HG02973 (cell line): Measurements from ENCODE around the gene FMN1.

Experiments
- ATAC-seq: cut with Tn5 transposase; IDR thresholded peaks from one replicate; pipeline ENCODE4 v1.9.1; 2021; ENCODE audit warnings: moderate library complexity; ENCODE audit not compliant: unreplicated experiment

Gene FMN1

DNA sequence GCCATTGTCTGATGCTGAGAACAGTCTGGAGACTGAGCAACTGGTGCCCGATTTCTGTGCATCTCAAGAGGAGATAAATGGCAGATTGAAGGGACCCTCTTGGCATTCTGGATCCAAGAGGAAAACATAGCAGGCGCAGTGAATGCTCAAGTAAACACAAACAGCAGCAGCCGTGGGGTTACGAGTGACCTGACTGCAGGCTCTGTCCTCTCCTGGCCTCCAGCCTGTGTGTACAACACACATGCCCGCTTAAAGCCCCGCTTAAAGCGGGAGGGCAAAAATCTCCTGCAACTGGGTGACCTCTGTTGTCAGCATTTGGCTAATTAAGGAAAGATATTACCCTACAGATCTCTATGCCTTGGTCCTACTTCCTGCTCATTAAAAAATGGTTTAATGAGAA is 356.2 kb downstream of the FMN1 start:
- no peak for ATAC-seq

DNA sequence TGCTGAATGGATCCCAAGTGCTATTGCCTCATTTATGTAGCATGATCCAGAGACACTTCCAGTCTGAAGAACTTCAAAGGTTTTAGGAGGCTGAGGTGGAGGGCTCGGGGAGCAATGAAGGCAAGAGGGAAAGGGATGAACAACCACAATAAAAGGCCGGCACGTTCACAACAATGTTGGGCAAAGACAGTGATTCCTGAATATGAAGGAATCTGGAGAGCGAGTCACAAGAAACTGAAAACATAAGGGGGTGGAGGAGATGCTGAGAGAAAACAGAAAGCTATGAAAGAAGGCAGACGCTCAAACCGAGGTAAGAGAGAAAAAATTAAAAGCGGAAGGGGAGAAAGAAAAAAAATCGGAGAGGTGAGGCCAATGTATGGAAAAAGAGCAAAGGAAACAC is 356.6 kb downstream of the FMN1 start:
- ATAC-seq: no peak

DNA sequence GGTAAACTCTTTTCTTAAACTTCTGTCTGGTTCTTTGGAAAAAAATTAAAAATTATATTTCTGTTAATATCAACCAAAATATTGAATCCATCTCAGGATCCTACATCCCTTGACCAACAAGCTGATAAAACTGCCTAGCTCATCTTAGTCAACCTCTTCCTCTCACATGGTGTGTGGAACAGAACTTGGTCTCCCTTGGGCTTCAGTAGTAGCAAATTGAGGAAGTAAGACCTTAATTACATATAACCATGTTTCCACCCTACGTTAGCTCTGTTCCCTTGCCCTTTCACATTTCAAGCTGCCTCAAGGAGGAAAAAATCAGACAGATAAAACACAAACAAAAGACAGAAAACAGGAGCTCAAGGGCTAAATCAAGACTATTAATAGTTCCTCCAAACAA is 360.4 kb downstream of the FMN1 start:
- ATAC-seq: peak; percentile 78

DNA sequence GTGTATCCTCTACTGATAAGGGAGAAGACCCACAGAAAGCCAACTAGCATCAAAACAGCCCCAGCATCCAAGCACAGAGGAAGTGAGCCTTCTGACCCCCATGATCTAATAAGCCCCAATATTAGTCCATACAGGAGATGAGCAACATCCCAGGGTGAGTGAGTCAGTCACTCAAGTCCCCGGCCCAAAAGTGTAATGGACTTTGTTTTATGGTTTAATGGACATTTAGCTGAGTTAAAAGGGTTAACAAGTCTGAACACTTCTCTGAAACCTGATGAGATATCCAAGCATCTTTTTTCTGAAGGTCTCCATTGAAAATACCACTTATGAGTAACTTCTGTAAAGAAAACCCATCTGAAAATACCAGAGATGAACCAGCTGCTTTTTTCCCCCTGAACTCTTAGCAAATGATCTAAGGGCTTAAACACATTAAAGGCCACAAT is 361.1 kb downstream of the FMN1 start:
- ATAC-seq: no peak

DNA sequence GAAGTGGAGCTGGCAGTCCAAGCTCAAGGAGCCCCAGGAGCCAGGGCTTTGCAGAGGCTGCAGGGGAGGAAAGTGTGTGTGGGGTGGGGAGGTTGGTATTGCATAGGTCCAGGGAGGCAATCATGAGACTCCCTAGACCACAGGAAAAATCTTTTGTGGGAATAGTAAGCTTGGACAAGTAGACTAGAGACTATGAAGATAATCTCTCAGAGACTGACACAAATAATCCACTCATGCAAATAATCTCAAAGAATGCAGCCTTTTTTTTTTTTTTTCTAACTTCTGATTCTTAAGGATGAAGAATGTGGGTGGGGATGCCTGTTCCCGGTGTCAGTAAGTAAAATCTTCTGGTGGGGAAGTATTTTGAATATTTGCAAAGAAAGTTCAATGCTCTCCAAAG is 363.0 kb downstream of the FMN1 start:
- ATAC-seq: no peak

DNA sequence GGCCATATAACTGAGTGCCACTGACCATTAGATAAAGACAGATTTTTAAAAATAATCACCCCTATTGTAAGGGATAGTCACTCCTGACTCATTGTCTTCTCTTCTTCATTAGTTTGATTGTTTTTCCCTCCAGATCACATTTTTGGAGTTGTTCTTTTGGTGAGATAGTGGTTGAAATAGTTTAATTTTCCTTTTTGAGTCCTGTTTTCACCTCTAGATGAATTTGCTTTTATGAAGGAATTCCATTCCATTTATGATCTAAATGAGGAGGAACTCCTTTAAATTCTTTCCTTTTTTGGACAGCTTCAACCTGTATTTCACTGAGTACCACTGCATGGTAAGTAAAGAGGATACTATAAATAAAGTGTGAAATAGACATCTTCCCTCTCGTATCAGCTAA is 364.3 kb downstream of the FMN1 start:
- no peak for ATAC-seq

DNA sequence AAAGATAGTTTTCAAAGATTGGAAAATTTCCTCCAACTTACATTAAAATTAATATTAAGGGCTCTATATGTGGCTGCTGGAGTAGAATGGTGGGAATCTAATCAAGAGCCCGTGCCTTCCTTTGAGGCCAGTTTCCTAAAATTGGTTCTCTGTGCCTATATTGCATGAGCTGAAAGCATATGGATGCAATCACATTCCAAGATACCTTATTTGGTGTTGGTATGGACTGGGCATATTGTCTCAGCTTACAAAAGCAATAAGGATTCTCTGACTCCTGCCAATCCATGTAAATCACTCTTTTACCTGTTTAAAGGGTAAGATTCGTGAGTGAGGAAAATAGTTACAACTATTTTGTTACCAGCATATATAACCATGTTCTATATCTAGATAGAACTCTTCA is 365.1 kb downstream of the FMN1 start:
- no peak for ATAC-seq

DNA sequence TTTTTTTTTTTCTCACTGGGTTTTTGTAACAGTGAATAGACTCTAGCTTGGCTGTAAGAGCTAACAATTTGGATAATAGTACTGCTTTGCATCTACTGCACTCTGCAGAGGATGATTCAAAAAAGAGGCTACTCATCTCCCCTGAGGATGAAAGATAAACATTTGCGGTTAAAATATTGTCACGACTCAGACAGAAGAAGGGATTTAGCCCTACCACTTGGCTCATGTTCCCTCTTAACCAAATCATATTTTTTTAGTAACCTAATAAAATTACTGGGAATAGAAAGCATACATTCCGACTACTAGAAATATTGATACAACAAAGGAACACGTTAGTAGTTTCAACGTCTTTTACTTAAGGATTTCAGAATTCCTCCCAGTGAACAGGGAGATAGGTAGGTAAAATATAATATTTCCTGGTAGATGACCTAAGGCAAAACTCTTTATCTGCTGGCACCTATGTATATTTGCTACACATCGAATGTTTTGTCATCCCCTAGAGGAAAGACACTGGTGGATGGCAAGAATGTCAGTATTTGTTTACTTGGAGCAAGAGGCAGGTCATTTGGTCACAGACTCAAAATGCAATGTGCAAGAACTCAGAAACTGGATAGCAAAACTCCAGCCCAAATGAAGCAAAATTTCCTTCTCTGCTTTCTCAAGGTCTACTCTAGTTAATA is 365.9 kb downstream of the FMN1 start:
- ATAC-seq: no peak

DNA sequence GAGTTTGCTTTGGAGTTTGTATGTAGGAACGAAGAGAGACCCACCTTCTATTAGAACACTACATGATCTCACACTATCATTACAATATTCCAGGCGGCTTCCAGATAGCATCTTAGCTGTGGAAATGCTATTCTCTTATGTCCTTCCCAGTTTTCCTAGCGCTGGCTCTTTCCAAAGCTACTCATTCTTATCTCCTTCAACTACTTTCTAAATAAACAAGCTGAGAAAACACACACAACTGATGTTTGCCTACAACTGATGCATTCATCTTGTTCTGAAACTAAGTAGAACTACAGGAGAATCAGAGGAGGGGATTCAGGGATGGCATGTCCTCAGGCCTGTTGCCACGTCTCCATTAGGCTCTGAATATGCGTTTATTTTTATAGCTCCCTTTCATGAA is 367.8 kb downstream of the FMN1 start:
- no peak for ATAC-seq

DNA sequence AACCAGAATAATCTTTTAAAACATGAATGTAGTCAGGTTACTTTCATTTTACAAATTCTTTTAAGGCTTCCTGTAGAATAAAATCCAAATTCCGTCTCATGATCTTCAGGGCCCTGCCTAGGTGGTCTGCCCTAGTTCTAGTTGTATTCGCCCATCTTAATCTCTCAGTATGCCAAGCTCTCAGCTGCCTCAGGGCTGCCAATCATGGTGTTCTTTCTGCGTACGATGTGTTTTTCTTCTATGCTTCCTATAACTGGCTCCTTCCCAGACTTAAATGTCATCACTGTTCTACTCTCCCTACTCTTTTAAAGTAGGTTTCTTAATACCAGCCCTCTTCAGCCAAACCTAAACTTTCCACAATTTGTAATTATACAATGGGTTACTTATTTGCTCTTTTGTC is 369.3 kb downstream of the FMN1 start:
- no peak for ATAC-seq

DNA sequence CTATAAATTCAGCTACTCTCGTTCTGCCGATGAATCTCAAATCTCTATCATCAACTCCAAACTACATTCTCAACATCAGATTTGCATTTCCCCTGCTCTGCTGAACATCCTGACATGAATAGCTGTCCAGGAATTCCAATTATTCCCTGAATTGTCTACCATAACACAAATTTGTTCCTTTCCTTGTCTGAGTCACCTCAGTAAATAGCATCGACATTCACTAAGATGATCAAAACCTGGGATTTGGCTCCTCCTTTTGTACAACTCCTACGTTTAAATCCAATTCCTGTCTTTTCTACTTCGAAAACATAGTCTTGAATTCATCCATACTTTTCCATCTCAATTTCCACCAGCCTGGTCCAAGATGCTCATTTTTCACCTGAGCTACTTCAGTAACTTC is 369.7 kb downstream of the FMN1 start:
- ATAC-seq: no peak

DNA sequence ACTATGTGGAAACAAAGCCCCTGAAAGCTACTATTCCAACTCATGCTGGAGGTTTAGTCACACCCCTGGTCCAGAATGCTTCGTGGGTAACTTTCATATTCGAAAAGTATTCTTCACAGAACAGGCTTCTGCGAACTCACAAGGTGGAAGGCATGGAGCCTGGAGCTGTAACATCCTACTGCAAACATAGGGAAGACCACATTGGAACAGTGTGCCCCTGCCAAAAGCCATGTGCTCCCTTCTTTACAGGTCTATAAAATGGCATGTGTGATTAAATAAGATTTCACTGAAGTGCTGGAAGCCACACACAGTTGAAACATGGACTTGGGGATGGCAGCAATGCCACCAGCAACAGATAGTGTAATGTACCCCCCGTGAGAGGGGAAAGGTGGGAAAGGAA is 370.8 kb downstream of the FMN1 start:
- no peak for ATAC-seq

DNA sequence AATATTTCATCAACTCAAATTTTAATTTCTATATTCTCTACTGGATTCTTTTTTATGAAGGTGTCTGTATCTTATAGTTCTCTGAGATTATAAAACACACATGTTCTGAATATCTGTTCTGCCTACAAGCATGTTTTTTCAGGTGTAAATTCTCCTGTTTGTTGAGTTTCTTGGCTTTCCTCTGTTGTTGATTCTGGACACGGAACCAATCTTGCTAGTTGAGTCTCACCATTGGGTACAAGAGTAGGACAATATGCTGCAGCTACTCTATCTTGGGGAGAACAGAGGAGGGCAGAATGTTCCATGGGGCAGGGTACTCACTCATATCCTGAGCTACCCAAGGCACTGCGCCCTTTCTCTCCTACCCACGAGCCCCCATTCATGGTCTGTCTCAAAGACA is 371.8 kb downstream of the FMN1 start:
- no peak for ATAC-seq

DNA sequence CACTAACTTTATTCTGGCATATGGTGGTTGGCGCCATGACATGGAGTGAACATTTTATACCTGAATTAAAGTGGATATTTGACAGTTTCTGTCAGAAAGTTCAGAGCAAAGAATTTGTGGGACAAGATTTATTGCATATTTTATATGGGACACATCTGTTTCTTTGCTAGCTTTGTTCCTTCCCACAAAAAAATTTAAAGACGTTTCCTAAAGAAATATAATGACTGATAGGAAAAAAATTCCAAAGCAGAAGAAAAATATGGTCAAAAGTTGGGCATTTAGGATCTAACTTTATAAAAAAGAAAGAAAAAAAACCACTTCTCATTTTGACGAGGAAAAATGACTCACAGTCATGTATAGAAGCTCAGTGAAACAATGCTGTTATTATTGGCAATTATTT is 375.1 kb downstream of the FMN1 start:
- ATAC-seq: no peak

DNA sequence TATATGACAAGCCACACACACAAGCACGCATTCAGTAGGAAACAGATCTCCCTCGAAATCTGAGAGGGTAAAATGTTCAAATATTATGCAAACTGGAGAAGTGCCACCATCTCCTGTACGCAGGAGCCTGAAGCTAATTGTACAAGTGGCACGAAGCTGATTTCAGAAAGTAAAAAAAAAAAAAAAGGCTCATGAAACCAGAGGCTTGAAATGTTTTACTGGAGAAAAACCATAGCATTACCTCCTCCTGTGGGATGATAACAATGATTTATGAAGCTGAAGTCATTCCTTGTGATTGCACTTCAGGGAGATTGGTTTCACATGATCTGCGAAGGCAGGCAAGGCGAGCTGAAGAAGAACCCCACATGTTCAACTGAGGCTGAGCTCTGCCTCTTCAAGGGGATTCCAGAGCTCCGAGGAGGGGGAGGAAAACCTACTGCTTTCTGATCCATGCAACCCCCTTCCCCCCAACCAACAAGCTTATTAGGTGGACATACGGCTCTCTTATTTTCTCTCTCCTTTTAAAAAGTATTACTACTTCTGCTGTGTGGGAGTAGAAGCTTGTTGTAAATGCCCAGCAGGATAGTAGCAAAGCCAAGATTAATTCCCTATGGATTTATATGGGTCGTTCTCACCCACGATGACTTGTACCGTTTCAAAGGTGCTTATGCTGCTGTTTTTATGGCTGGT is 375.6 kb downstream of the FMN1 start:
- no peak for ATAC-seq

DNA sequence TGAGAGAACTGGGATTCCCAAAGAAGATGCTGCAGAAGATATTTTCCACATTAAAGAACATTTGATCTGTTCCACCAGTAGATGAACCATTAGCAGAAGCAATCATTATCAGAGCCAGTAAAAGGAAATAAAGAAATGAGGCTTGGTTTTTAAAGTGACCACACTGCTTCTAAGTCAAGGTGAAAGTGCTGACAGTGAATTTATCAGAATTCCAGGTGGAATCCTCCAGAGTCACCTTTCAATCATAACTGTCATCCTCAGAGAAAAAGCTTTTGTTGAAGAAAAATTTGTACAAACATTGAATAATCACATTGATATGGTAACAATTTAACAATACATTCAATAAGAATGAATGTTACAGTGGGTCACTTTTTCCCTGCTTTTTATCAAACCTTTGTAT is 376.9 kb downstream of the FMN1 start:
- ATAC-seq: no peak

DNA sequence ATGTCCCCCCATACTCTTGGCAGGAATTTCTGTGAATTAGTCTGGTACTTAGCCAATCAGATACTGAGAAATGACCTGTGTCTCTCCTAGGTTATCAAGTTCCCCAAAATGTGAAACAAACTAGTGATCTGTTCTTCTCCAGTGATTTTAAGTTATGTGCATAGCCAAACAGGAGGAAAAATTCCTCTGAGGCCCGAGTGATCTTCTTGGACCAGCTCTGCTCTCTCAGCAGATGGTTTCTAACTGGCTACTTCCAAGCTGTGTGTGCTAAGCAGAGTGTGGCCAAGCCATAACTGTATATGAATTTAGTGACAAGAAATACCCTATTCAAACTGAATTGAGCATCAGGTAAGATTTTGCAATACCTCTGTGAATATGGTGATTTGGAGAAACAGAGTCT is 387.2 kb downstream of the FMN1 start:
- ATAC-seq: no peak

DNA sequence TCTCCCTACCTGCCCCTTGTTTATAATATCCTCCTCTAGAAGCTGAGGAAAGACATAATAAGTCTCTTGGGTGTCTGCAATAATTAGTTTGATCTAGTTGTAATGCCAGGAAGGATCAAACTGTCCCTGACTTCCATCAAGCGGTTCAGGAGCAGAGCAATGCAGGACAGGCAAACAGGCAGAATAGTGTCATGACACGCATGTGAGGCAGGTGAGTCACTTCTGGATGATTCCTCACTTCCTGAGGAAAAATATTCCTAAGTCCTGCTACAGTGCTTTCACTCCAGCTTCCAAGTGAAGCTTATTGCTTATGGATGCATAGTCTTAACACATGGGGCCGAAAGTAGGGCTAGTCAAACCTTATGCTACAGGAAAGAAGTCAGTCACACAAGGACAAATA is 390.9 kb downstream of the FMN1 start:
- no peak for ATAC-seq

DNA sequence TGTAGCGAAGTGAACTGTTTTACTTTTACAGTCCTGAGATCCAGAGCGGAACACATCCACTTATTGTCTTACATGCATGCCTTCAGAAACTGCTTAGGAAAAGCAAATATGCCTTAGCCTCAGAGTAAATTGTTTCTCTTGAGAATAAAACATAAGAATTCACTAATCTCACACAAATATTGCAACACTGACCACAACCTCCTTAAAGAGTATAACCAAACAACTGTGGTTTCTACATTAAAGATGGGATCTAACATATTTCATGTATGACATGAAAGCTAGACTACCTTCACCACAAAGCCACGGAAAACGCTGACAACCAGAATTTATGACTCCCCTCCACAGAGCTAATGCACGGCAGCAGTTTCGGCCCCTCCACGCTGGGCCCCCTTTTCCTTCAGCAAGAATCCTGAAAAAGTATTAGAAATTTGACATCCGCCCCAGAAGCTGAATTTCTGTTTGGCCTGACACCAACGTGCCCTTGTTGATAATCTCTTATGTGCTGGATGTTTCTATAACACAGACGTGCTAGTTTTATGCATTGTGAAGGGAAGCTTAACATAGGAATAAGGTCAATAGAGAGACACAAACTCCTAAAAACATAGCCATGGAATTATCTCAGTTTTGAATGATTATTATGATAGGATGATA is 392.1 kb downstream of the FMN1 start:
- no peak for ATAC-seq

DNA sequence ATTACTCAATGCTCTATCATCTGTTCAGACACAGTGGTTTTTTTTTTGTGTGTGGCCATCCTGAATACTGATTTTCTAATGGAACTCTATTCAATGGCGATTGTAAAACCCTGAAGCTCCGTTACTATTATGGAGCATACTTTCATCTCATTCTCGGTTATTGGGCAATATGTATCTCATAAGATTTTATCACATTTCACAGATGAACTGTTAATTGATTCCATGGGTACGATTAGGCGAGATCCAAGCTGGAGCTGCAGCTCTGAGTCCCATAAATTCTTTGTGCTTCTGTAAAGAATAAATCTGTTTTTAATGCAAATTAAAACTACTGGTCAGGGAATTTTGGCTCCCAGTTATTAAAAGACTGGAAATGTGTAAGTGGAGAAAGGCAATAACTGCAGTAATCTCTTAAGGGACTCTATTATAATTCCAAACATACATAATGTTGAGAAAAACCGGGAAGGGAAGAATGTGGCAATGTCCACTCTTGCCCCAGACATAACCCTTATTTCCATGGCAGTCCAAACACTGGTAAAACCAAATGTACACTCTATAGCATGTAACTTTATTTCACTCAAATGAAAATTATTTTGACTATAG is 394.5 kb downstream of the FMN1 start:
- ATAC-seq: no peak

DNA sequence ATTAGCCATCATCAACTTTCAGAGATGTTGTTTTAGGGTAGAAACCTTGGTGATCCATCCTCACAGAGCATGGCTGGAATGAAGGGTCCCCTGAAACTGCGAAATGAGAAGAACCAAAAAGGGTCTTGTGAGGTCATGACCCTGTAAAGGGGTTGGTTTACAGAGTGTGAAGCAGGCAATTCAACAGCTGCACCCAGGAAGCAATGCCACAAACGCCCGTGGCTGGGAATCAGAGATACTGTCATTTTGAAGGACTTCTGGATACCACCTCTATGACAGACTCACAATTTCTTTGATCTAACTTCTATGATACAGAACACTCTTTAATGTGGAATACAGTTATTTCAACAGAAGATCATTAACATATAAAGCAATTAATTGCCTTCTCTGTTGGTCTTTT is 397.7 kb downstream of the FMN1 start:
- no peak for ATAC-seq

DNA sequence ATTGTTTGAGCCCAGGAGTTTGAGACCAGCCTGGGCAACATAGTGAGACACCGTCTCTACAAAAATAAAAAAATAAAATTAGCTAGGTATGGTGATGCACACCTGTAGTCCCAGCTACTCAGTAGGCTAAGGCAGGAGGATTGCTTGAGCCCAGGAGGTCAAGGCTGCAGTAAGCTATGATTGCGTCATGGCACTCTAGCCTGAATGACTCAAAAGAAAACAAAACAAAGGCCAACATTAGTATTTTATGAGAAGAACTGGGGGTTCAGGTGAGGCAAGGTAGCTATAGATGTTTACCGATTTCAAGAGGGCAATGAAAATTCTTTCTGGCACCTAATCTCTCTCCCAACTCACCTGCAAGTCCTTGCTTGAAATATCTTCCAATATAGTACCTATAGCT is 399.5 kb downstream of the FMN1 start:
- ATAC-seq: no peak
